GM23338 (cell line): ENCODE data around the gene TTLL5. TPM values are rescaled to one million over a fixed set of nuclear protein-coding genes. Genes with fewer than 3 reads are reported as not detected.

Experiments used
- CREB1 ChIP-seq: fragments of 250-450 bp; sonication (Bioruptor Pico); IDR thresholded peaks from 2 replicates; pipeline ENCODE4 v1.5.0; 2020; ENCODE audit warnings: low read depth, mild to moderate bottlenecking, moderate library complexity
- EZH2 ChIP-seq: fragments of 200-600 bp; sonication (generic); IDR thresholded peaks from one replicate; pipeline ENCODE4 v1.8.0; 2017; ENCODE audit warnings: antibody characterized with exemption, mild to moderate bottlenecking, low read depth; ENCODE audit not compliant: unreplicated experiment
- EZH2phosphoT487 ChIP-seq: fragments of 200-600 bp; sonication (generic); IDR thresholded peaks from one replicate; pipeline ENCODE4 v1.8.1; 2018; ENCODE audit warnings: antibody characterized with exemption; ENCODE audit not compliant: unreplicated experiment
- JUNB ChIP-seq: IDR thresholded peaks from one replicate; pipeline ENCODE4 v1.6.1; 2016; ENCODE audit warnings: antibody characterized with exemption; ENCODE audit not compliant: unreplicated experiment
- NANOG ChIP-seq: IDR thresholded peaks from 2 replicates; pipeline ENCODE4 v1.6.1; 2016; ENCODE audit warnings: antibody characterized with exemption, borderline replicate concordance
- POLR2AphosphoS5 ChIP-seq: IDR thresholded peaks from 2 replicates; pipeline ENCODE4 v1.6.1; 2016; ENCODE audit warnings: antibody characterized with exemption, low read depth
- STAT1 ChIP-seq: IDR thresholded peaks from one replicate; pipeline ENCODE4 v1.6.1; 2016; ENCODE audit warnings: antibody characterized with exemption; ENCODE audit not compliant: unreplicated experiment
- ZNF114 ChIP-seq: fragments of 250-450 bp; sonication (Bioruptor Pico); IDR thresholded peaks from 2 replicates; pipeline ENCODE4 v1.5.0; 2020; ENCODE audit warnings: mild to moderate bottlenecking, moderate library complexity
- ZNF331 ChIP-seq: fragments of 250-450 bp; sonication (Bioruptor Pico); IDR thresholded peaks from 2 replicates; pipeline ENCODE4 v1.5.0; 2020; ENCODE audit warnings: low read depth, mild to moderate bottlenecking, moderate library complexity
- ZNF462 ChIP-seq: fragments of 250-450 bp; sonication (Bioruptor Pico); IDR thresholded peaks from 2 replicates; pipeline ENCODE4 v1.5.0; 2020; ENCODE audit warnings: mild to moderate bottlenecking, moderate library complexity
- polyA plus RNA-seq: library from polyadenylated mRNA; unstranded; fragments of >200 nt; fragmentation: Nextera tagmentation; extraction: Ambion mirVana; gene quantifications from 2 replicates; pipeline ENCODE4 v1.2.1, GENCODE V29; 2016
- total RNA-seq: library from RNA; depleted of rRNA; stranded (reverse); fragments of >200 nt; shearing (Covaris generic); gene quantifications from 2 replicates; pipeline ENCODE4 v1.2.3, GENCODE V29; 2014
- TF ChIP-seq, protein P1 (sequence below), 2 experiments: fragments of 200-600 bp in 1 of 2; sonication (generic) in 1 of 2; conservative IDR thresholded peaks; 2 replicates each; pipeline versions ENCODE4 v1.5.1 to v1.6.1; 2016 to 2017; ENCODE audit warnings: antibody characterized with exemption in 2 of 2, low read depth in 2 of 2, mild to moderate bottlenecking in 2 of 2, moderate library complexity in 1 of 2

Gene TTLL5
- total and polyA plus RNA-seq, 2 experiments from 2014 or later = 33.5 to 35.4 TPM

DNA sequence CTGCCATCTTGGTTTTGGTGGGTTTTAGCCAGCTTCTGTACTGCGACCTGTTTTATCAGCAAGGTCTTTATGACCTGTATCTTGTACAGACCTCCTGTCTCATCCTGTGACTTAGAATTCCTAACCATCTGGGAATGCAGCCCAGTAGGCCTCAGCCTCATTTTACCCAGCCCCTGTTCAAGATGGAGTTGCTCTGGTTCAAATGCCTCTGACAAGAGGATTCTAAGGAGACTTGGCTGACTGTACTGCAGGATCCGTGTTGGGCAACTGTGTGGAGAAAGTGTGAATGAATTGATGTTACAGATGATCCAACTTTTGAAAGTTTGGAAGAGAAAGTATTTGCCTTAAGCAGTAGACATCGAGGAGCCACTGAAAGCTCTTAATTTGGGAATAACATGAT lies 91.0 kb downstream of the TTLL5 start (continued):
- TF ChIP-seq ZNF462 (CRISPR knock-in tag) = no peak
- TF ChIP-seq NANOG = no peak
- no peak for TF ChIP-seq POLR2AphosphoS5
- TF ChIP-seq STAT1 = no peak
- TF ChIP-seq, protein P1, sequence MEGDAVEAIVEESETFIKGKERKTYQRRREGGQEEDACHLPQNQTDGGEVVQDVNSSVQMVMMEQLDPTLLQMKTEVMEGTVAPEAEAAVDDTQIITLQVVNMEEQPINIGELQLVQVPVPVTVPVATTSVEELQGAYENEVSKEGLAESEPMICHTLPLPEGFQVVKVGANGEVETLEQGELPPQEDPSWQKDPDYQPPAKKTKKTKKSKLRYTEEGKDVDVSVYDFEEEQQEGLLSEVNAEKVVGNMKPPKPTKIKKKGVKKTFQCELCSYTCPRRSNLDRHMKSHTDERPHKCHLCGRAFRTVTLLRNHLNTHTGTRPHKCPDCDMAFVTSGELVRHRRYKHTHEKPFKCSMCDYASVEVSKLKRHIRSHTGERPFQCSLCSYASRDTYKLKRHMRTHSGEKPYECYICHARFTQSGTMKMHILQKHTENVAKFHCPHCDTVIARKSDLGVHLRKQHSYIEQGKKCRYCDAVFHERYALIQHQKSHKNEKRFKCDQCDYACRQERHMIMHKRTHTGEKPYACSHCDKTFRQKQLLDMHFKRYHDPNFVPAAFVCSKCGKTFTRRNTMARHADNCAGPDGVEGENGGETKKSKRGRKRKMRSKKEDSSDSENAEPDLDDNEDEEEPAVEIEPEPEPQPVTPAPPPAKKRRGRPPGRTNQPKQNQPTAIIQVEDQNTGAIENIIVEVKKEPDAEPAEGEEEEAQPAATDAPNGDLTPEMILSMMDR (conservative IDR thresholded peaks at IDR 0.05; ENCODE audit: low read depth in 2 of 2) = no peak
- no peak for TF ChIP-seq ZNF114 (CRISPR knock-in tag)
- TF ChIP-seq JUNB = no peak
- no peak for TF ChIP-seq CREB1 (CRISPR knock-in tag)
- no peak for TF ChIP-seq EZH2phosphoT487
- no peak for TF ChIP-seq ZNF331
- no peak for TF ChIP-seq EZH2
